ENCODE measurements around the gene PPP5C.
"Not testable (repeated sequence)": the region's sequence is repeated elsewhere in the genome, so short reads cannot be mapped to it uniquely, and the experiment has no call there.

The PPP5C gene

DNA sequence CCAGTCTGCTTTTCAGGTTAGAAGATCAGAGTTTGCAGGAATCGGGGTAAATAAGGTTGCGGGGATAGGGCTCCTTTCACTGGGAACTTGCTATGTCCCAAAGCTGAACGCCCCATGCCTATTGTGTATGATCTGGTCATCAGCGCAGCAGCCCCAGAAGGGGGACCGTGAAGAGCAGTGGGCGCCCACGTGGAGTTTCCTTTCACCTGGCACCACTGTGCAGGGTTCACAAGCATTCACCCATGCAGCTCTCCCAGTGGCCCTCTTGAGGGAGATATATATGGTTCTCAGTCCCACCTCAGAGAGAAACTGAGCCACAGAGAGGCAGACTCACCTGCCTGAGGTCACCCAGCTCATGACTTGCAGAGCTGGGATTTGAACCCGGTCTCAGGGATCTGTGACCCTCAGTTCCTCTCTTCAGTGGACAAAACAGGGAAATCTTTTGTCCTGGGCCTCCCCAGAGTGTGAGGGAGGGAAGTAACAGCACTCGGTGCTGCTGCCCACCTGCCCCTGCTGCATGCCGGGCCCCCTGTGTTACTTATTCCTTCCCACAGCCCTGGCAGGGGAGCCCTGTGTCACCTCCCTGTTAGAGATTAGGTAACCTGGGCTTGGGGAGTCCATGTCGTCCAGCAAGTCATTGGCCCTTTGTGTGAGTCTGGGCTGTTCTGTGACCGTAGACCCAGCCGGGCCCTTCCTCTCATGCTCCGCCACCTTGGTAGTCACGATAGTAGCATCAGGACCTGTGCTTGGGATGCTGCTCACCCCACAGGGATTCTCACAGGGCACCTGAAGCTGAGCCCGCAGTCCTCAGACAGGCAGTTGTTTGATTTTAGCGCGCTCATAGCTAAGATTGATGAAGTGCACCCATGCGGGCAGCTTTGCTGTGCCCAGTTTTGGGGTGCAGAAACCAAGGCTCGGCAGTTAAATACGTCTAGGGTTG is 27.9 kb downstream of the PPP5C start:
- peak overlapping the region; percentile 93 for H3K27ac ChIP-seq
- TF ChIP-seq ZFX (IDR thresholded peaks at IDR 0.05; ENCODE audit: borderline replicate concordance) = no peak
- TF ChIP-seq, protein P1, sequence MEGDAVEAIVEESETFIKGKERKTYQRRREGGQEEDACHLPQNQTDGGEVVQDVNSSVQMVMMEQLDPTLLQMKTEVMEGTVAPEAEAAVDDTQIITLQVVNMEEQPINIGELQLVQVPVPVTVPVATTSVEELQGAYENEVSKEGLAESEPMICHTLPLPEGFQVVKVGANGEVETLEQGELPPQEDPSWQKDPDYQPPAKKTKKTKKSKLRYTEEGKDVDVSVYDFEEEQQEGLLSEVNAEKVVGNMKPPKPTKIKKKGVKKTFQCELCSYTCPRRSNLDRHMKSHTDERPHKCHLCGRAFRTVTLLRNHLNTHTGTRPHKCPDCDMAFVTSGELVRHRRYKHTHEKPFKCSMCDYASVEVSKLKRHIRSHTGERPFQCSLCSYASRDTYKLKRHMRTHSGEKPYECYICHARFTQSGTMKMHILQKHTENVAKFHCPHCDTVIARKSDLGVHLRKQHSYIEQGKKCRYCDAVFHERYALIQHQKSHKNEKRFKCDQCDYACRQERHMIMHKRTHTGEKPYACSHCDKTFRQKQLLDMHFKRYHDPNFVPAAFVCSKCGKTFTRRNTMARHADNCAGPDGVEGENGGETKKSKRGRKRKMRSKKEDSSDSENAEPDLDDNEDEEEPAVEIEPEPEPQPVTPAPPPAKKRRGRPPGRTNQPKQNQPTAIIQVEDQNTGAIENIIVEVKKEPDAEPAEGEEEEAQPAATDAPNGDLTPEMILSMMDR (IDR thresholded peaks at IDR 0.05) = no peak

DNA sequence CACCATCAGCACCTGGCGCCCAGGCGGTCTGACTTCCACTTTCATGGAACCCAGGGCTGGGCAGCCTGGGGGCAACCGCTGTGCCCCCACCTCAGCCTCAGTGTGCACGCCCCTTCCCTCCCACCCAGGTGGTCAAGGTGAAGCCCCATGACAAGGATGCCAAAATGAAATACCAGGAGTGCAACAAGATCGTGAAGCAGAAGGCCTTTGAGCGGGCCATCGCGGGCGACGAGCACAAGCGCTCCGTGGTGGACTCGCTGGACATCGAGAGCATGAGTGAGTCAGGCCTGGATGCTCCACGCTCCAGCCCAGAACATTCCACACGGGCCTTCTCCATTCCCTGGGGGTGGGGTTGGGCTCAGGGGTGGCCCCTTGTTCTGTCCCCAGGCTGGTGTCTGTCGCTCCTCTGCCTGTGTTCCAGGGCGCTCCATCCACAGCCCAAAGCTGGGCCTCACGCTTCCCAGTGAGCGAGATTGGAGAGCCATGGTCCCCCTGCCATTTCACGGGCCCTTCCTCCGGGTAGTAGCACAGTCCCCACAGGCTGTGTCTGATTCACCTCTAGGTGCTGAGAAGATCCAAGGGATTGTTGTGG is 28.7 kb downstream of the PPP5C start:
- H3K27ac ChIP-seq = not testable (repeated sequence)

DNA sequence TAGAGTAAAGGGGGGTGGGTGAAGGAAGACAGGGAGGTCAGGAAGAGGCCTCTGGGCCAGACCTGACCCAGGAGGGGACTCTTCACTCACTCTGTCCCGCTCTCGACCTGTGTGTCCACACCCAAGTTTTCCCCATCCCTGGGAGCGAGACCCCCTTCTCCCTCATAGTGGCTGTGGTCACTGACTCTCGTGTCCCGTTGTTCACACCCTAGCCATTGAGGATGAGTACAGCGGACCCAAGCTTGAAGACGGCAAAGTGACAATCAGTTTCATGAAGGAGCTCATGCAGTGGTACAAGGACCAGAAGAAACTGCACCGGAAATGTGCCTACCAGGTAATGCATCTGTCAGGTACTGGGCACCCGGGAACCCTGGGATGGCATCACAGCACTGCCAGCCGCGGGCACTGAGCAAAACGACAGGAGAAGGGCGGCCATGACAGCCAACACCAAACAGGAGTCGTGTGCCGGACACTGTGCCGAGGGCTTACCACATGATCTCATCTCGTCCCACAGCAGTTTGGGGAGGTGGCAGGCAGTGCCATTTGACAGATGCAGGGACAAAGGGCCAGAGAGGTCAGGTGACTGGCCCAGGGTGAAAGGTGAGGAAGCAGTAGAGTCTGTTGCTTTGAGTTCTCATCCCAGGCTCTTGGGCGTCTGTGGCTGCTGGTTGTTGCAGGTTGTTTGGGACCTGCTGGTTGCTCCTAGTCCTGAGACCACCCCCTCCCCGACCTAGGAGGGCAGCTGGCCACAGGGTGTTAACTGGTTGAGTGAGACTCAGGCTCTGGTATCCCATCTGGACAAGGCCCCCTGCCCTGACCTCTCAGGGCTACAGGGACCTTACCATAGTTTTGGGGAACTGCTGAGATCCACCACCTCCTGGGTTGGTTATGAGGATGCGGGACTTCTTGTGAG is 29.6 kb downstream of the PPP5C start:
- peak overlapping the region; percentile 44 for H3K27ac ChIP-seq
- TF ChIP-seq ZFX (IDR thresholded peaks at IDR 0.05; ENCODE audit: borderline replicate concordance) = no peak
- TF ChIP-seq, protein P1 (IDR thresholded peaks at IDR 0.05) = no peak

GRCh38 chr19:46378268-46378667 is 31.4 kb downstream of the PPP5C start:
- TF ChIP-seq ZFX (IDR thresholded peaks at IDR 0.05; ENCODE audit: borderline replicate concordance) = no peak
- TF ChIP-seq, protein P1 (IDR thresholded peaks at IDR 0.05) = no peak
- H3K27ac ChIP-seq = peak overlapping the region; percentile 44

DNA sequence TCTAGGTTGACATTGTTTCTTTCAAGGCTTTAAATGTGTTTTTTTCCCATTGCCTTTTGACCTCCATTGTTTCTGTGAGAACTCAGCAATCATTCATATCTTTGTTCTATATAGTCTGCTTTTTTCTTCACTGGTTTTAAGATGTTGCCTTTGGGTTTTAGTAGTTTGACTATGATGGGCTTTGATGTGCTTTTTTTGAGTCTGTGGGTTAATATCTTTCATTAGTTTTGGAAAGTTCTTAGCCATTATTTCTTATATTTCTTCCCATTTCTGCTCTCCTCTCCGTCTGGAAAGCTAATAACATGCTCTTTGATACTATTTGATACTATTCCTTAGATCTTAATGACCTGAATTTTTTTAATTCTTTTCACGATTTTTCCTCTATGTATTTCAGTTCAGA is 33.8 kb downstream of the PPP5C start:
- TF ChIP-seq, protein P1 (IDR thresholded peaks at IDR 0.05) = no peak
- no peak overlapping the region for H3K27ac ChIP-seq

DNA sequence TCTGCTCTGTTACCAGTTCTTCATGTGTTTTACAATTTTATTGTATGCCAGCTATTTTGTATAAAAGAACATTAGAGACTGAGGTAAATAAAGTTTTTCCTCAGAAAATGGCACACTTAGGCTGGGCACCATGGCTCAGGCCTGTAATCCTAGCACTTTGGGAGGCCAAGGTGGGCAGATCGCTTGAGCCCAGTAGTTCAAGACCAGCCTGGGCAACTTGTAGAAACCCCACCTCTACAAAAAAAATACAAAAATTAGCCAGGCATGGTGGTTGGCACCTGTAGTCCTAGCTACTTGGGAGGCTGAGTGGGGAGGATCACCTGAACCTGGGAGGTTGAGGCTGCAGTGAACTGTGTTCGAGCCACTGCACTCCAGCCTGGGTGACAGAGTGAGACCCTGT is 34.5 kb downstream of the PPP5C start:
- TF ChIP-seq, protein P1 (IDR thresholded peaks at IDR 0.05) = no peak
- no peak for TF ChIP-seq ZFX (IDR thresholded peaks at IDR 0.05; ENCODE audit: borderline replicate concordance)
- no peak overlapping the region for H3K27ac ChIP-seq

- no peak overlapping the region for H3K27ac ChIP-seq
- TF ChIP-seq, protein P1 (IDR thresholded peaks at IDR 0.05) = no peak
- TF ChIP-seq ZFX (IDR thresholded peaks at IDR 0.05; ENCODE audit: borderline replicate concordance) = no peak
These were observed 35.0 kb downstream of the PPP5C start for GRCh38 chr19:46381756-46382345.
